GM21526 (cell line): Measurements from ENCODE around the gene SYT12.

Experiments used
- ATAC-seq: cut with Tn5 transposase; IDR thresholded peaks from one replicate; pipeline ENCODE4 v1.9.1; 2021; ENCODE audit warnings: moderate library complexity; ENCODE audit not compliant: unreplicated experiment, low FRiP score

The SYT12 gene

DNA sequence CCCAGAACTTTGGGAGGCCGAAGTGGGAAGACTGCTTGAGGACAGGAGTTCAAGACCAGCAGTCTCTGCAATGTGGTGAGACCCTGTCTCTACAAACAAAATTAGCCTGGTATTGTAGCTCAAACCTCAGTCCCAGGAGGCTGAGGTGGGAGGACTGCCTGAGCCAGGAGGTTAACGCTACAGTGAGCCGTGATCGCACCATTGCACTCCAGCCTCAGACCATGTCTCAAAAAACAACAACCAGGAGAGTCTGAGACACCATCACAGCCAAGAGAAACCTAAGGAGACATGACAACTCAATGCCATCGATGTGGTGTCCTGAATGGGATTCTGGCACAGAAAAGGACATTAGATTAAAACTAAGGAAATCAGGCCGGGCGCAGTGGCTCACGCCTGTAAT is 67.8 kb downstream of the SYT12 start:
- ATAC-seq: no peak

DNA sequence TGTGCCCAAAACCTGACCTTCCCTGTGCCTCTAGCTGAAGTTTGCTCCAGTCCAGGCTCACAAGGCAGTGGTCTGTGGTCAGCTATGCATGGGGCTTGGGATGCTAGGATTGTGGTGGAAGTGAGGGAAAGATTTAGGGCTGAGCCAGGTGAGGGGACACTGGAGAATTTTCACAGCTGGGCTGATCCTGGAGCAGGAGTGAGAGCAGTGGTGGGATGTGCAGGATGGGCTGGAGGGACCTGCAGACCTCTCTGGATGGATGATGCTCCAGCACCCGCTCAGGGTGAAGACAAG is 72.2 kb downstream of the SYT12 start:
- no peak for ATAC-seq

DNA sequence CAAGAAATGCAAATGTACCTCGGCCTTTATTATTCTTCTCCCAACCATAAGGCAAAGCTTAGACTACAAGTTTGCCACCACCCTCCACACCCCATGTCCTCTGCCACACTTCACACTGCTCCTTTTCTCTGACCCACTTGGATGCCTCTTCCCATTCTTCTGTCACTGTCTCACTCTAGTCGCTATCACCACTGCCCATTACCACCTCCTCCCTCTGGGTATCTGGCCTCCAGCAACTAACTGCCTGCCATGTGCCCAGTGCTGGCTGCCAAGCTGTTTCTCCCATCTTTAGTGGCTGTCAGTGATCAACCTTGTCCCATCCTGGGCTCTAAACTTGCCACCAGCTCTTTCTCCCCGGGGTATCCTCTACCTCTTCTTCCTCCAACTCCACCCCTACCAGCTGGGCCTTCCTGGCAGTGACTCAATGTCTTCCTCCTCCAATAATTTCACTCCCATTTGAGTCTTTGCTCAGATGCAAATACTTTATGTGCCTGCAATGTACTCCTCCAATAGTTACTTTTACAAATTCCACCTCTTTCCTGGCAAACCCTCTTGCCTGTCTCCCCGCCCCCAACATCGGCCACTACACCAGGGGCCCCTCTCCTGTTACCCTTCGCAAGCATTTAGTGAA is 76.0 kb downstream of the SYT12 start:
- ATAC-seq: no peak

DNA sequence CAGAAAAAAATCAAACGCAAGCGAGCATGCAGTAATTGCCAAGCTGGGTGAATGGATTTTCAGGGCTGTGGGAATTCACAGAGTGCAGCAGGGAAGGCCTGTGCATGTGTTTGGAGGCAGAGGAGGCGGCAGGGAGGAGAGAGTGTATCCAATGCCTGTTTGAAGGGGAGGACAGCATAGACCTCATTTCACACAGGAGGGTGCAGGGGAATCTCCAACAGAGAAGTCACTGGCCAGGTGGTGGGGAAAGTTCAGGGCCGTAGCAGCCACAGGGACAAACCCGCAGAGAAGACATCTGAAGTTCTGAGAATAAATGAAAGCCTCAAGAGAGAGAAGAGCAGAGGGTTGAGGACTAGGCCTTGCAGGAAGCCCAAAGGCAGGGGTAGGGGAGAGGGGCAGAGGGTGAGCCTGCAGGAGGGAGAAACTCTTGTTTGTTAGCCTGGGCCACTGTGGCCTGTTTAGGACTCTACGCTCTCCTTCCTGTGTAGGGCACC is 76.9 kb downstream of the SYT12 start:
- ATAC-seq: no peak
